GM23338 (cell line): Measurements from ENCODE around the gene XKR8. TPM values are rescaled to one million over a fixed set of nuclear protein-coding genes. Genes with fewer than 3 reads are reported as not detected.

Source experiments
- ATAC-seq: fragments of 200-7000 bp; cut with Tn5 transposase; 3 replicates; pipeline ENCODE4 v1.9.1; 2020
- DNase-seq: peaks from one replicate; pipeline ENCODE4 v3.0.0-alpha.2; 2015; ENCODE audit warnings: low spot score
- H2AFZ ChIP-seq: fragments of 200-600 bp; sonication (generic); 2 replicates; pipeline ENCODE4 v1.8.0; 2016; ENCODE audit warnings: antibody characterized with exemption, mild to moderate bottlenecking, moderate library complexity
- H3F3A ChIP-seq: fragments of 200-600 bp; sonication (generic); replicated peaks from 2 replicates; pipeline ENCODE4 v1.8.0; 2017; ENCODE audit warnings: antibody characterized with exemption, mixed run types, low read depth
- H3K27ac ChIP-seq: fragments of 200-600 bp; sonication (generic); 2 replicates; pipeline ENCODE4 v1.6.1; 2016; ENCODE audit warnings: low read depth
- H3K27me3 ChIP-seq: fragments of 200-600 bp; sonication (generic); 2 replicates; pipeline ENCODE4 v1.8.0; 2016; ENCODE audit warnings: mild to moderate bottlenecking, mixed run types, moderate library complexity; ENCODE audit not compliant: insufficient read depth
- H3K36me3 ChIP-seq: fragments of 200-600 bp; sonication (generic); 2 replicates; pipeline ENCODE4 v1.8.0; 2016; ENCODE audit warnings: mild to moderate bottlenecking; ENCODE audit not compliant: insufficient read depth
- H3K4me1 ChIP-seq: fragments of 200-600 bp; sonication (generic); 2 replicates; pipeline ENCODE4 v1.8.0; 2016; ENCODE audit warnings: mild to moderate bottlenecking, moderate library complexity; ENCODE audit not compliant: insufficient read depth
- H3K4me2 ChIP-seq: fragments of 200-600 bp; sonication (generic); 2 replicates; pipeline ENCODE4 v1.7.1; 2017; ENCODE audit warnings: mixed run types
- H3K4me3 ChIP-seq: fragments of 200-600 bp; sonication (generic); 2 replicates; pipeline ENCODE4 v1.6.1; 2016; ENCODE audit warnings: mixed run types
- H3K79me2 ChIP-seq: fragments of 200-600 bp; sonication (generic); replicated peaks from 2 replicates; pipeline ENCODE4 v1.8.0; 2017; ENCODE audit warnings: mild to moderate bottlenecking; ENCODE audit not compliant: insufficient read depth
- H3K9me2 ChIP-seq: fragments of 200-600 bp; sonication (generic); 2 replicates; pipeline ENCODE4 v1.8.0; 2017; ENCODE audit not compliant: insufficient read depth
- H4K20me1 ChIP-seq: fragments of 200-600 bp; sonication (generic); replicated peaks from 2 replicates; pipeline ENCODE4 v1.8.0; 2017; ENCODE audit warnings: mild to moderate bottlenecking; ENCODE audit not compliant: insufficient read depth
- H3K27ac Mint-ChIP-seq: 2 replicates; pipeline ENCODE4 v1.8.0; 2020; ENCODE audit warnings: inconsistent platforms, mild to moderate bottlenecking, moderate library complexity, mixed read lengths
- H3K27me3 Mint-ChIP-seq: 3 replicates; pipeline ENCODE4 v1.8.0; 2022; ENCODE audit warnings: low read depth, mild to moderate bottlenecking, moderate library complexity, mixed read lengths, inconsistent platforms; ENCODE audit not compliant: insufficient read depth, poor library complexity
- H3K36me3 Mint-ChIP-seq: 3 replicates; pipeline ENCODE4 v1.8.0; 2021; ENCODE audit warnings: low read depth, mild to moderate bottlenecking, inconsistent platforms, moderate library complexity, mixed read lengths
- H3K4me1 Mint-ChIP-seq: 3 replicates; pipeline ENCODE4 v1.8.0; 2020; ENCODE audit warnings: mild to moderate bottlenecking, inconsistent platforms, mixed read lengths
- H3K4me3 Mint-ChIP-seq: 3 replicates; pipeline ENCODE4 v1.8.0; 2021; ENCODE audit warnings: moderate library complexity, mild to moderate bottlenecking, inconsistent platforms, mixed read lengths
- H3K9me3 Mint-ChIP-seq: 3 replicates; pipeline ENCODE4 v1.8.0; 2020; ENCODE audit warnings: moderate library complexity, mild to moderate bottlenecking, inconsistent platforms, mixed read lengths
- CREB1 ChIP-seq: fragments of 250-450 bp; sonication (Bioruptor Pico); IDR thresholded peaks from 2 replicates; pipeline ENCODE4 v1.5.0; 2020; ENCODE audit warnings: low read depth, mild to moderate bottlenecking, moderate library complexity
- CTCF ChIP-seq, 2 experiments: fragments of 200-600 bp in 1 of 2; sonication (generic) in 1 of 2; conservative IDR thresholded peaks; 2 replicates each; pipeline versions ENCODE4 v1.5.1 to v1.6.1; 2016 to 2017; ENCODE audit warnings: antibody characterized with exemption in 2 of 2, low read depth in 2 of 2, mild to moderate bottlenecking in 2 of 2, moderate library complexity in 1 of 2
- EZH2phosphoT487 ChIP-seq: fragments of 200-600 bp; sonication (generic); IDR thresholded peaks from one replicate; pipeline ENCODE4 v1.8.1; 2018; ENCODE audit warnings: antibody characterized with exemption; ENCODE audit not compliant: unreplicated experiment
- JUNB ChIP-seq: IDR thresholded peaks from one replicate; pipeline ENCODE4 v1.6.1; 2016; ENCODE audit warnings: antibody characterized with exemption; ENCODE audit not compliant: unreplicated experiment
- POLR2AphosphoS5 ChIP-seq: IDR thresholded peaks from 2 replicates; pipeline ENCODE4 v1.6.1; 2016; ENCODE audit warnings: antibody characterized with exemption, low read depth
- STAT1 ChIP-seq: IDR thresholded peaks from one replicate; pipeline ENCODE4 v1.6.1; 2016; ENCODE audit warnings: antibody characterized with exemption; ENCODE audit not compliant: unreplicated experiment
- ZNF114 ChIP-seq: fragments of 250-450 bp; sonication (Bioruptor Pico); IDR thresholded peaks from 2 replicates; pipeline ENCODE4 v1.5.0; 2020; ENCODE audit warnings: mild to moderate bottlenecking, moderate library complexity
- ZNF331 ChIP-seq: fragments of 250-450 bp; sonication (Bioruptor Pico); IDR thresholded peaks from 2 replicates; pipeline ENCODE4 v1.5.0; 2020; ENCODE audit warnings: low read depth, mild to moderate bottlenecking, moderate library complexity
- polyA plus RNA-seq: library from polyadenylated mRNA; unstranded; fragments of >200 nt; fragmentation: Nextera tagmentation; extraction: Ambion mirVana; gene quantifications from 2 replicates; pipeline ENCODE4 v1.2.1, GENCODE V29; 2016
- total RNA-seq: library from RNA; depleted of rRNA; stranded (reverse); fragments of >200 nt; shearing (Covaris generic); gene quantifications from 2 replicates; pipeline ENCODE4 v1.2.3, GENCODE V29; 2014
- TF ChIP-seq, protein P1 (sequence below): IDR thresholded peaks from one replicate; pipeline ENCODE4 v1.6.1; 2018; ENCODE audit warnings: antibody characterized with exemption; ENCODE audit not compliant: unreplicated experiment
- TF ChIP-seq, protein P2 (sequence below): IDR thresholded peaks from 2 replicates; pipeline ENCODE4 v1.6.1; 2016; ENCODE audit warnings: antibody characterized with exemption

XKR8 gene
- total and polyA plus RNA-seq, 2 experiments from 2014 or later, result 8.2 to 13.1 TPM

DNA sequence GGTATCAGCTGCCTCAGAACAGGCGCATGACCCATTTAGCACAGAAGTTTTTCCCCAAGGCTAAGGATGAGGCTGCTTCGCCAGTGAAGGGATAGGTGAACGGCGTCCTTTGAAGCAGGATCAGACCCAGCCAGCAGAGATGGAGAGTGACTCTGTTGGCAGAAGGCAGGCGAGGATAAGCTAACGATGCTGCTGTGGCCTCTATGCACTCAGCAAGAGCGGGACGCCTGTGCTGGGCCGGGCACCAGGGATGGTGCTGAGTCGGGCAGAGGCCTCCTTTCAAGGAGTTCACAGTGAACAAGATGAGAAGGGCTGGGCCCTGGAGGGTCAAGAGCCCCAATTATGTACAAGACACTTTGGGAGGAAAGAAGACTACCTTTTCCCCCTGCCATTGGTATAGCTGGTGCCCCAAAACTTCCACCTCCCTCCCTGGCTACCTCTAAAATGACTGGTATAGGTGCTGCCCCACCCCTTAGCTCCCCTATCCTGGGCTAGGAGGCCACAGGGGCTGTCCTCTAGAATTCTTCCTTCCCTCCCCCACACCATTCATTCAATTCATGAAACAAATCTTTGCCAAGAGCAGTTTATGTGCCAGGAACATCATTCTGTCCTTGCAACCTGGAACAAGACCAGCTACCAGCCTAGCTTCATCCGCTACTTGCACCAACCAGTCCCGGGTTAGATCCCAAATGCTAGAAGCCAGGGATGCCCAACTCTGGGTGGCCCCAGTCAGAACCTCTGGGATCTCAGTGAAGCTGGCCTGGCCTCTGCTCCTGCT lies 7.5 kb downstream of the XKR8 start:
- H3K4me3 ChIP-seq, result no peak overlapping the region
- H3K4me1 ChIP-seq, result no peaks in the 10 kb centered on the region
- H3K36me3 ChIP-seq, result no peaks in the 10 kb centered on the region; the same call in 1 of the 2 replicates
- H3K27me3 ChIP-seq, result no peaks in the 10 kb centered on the region
- no peaks in the 10 kb centered on the region for H3K79me2 ChIP-seq
- no peaks in the 10 kb centered on the region for H3K4me1 Mint-ChIP-seq
- no peak overlapping the region for H3K4me2 ChIP-seq
- H3K27me3 Mint-ChIP-seq, result peaks cover 8% of the 10 kb centered on the region
- no peak overlapping the region for H3K27ac ChIP-seq
- no peak overlapping the region for H3K4me3 Mint-ChIP-seq
- DNase-seq (no peak), ATAC-seq (no peak)
- TF ChIP-seq STAT1, result no peak
- TF ChIP-seq JUNB, result no peak
- TF ChIP-seq, protein P1, sequence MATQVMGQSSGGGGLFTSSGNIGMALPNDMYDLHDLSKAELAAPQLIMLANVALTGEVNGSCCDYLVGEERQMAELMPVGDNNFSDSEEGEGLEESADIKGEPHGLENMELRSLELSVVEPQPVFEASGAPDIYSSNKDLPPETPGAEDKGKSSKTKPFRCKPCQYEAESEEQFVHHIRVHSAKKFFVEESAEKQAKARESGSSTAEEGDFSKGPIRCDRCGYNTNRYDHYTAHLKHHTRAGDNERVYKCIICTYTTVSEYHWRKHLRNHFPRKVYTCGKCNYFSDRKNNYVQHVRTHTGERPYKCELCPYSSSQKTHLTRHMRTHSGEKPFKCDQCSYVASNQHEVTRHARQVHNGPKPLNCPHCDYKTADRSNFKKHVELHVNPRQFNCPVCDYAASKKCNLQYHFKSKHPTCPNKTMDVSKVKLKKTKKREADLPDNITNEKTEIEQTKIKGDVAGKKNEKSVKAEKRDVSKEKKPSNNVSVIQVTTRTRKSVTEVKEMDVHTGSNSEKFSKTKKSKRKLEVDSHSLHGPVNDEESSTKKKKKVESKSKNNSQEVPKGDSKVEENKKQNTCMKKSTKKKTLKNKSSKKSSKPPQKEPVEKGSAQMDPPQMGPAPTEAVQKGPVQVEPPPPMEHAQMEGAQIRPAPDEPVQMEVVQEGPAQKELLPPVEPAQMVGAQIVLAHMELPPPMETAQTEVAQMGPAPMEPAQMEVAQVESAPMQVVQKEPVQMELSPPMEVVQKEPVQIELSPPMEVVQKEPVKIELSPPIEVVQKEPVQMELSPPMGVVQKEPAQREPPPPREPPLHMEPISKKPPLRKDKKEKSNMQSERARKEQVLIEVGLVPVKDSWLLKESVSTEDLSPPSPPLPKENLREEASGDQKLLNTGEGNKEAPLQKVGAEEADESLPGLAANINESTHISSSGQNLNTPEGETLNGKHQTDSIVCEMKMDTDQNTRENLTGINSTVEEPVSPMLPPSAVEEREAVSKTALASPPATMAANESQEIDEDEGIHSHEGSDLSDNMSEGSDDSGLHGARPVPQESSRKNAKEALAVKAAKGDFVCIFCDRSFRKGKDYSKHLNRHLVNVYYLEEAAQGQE, result no peak
- no peak for TF ChIP-seq EZH2phosphoT487
- TF ChIP-seq CTCF (conservative IDR thresholded peaks at IDR 0.05; ENCODE audit: low read depth in 2 of 2), result no peak
- TF ChIP-seq ZNF331 (CRISPR knock-in tag), result no peak
- no peak for TF ChIP-seq POLR2AphosphoS5
- no peak for TF ChIP-seq CREB1 (CRISPR knock-in tag)
- TF ChIP-seq ZNF114 (CRISPR knock-in tag), result no peak
- TF ChIP-seq, protein P2, sequence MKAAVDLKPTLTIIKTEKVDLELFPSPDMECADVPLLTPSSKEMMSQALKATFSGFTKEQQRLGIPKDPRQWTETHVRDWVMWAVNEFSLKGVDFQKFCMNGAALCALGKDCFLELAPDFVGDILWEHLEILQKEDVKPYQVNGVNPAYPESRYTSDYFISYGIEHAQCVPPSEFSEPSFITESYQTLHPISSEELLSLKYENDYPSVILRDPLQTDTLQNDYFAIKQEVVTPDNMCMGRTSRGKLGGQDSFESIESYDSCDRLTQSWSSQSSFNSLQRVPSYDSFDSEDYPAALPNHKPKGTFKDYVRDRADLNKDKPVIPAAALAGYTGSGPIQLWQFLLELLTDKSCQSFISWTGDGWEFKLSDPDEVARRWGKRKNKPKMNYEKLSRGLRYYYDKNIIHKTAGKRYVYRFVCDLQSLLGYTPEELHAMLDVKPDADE, result no peak
- H2AFZ ChIP-seq, result no peak overlapping the region
- H3F3A ChIP-seq, result no peaks in the 10 kb centered on the region
- H3K9me2 ChIP-seq, result no peaks in the 10 kb centered on the region
- H4K20me1 ChIP-seq, result 0 out of 2 replicates have a peak, but pooled peaks cover 4% of the 10 kb centered on the region
- H3K9me3 Mint-ChIP-seq, result no peaks in the 10 kb centered on the region
- peaks cover 6% of the 10 kb centered on the region; the same call in 2 of the 3 replicates for H3K36me3 Mint-ChIP-seq
- no peak overlapping the region for H3K27ac Mint-ChIP-seq
